H9 (cell line): ENCODE results near the gene SLC16A2. TPM values are rescaled to one million over a fixed set of nuclear protein-coding genes. Genes with fewer than 3 reads are reported as not detected.

Source experiments
- DNase-seq: peaks from one replicate; pipeline ENCODE4 v3.0.0-alpha.2; 2017
- H2AFZ ChIP-seq: one replicate; pipeline ENCODE4 v1.6.1; 2013; ENCODE audit warnings: mild to moderate bottlenecking, low read length, control low read depth, moderate library complexity
- H2AK5ac ChIP-seq: 2 replicates; pipeline ENCODE4 v1.6.1; 2013; ENCODE audit warnings: low read length, control low read depth, mixed read lengths; ENCODE audit not compliant: insufficient read length
- H2BK120ac ChIP-seq: one replicate; pipeline ENCODE4 v1.6.1; 2013; ENCODE audit warnings: low read depth, mild to moderate bottlenecking, low read length, control low read depth, inconsistent platforms; ENCODE audit not compliant: poor library complexity, severe bottlenecking
- H2BK12ac ChIP-seq: 2 replicates; pipeline ENCODE4 v1.6.1; 2013; ENCODE audit warnings: low read length, control low read depth, mixed read lengths, low read depth; ENCODE audit not compliant: insufficient read length
- H2BK15ac ChIP-seq: 2 replicates; pipeline ENCODE4 v1.6.1; 2013; ENCODE audit warnings: low read depth, low read length, control low read depth
- H2BK20ac ChIP-seq: one replicate; pipeline ENCODE4 v1.6.1; 2013; ENCODE audit warnings: low read depth, mild to moderate bottlenecking, low read length, control low read depth, inconsistent platforms; ENCODE audit not compliant: poor library complexity, severe bottlenecking
- H2BK5ac ChIP-seq: 2 replicates; pipeline ENCODE4 v1.6.1; 2013; ENCODE audit warnings: low read length, control low read depth, mixed read lengths; ENCODE audit not compliant: insufficient read length
- H3K14ac ChIP-seq: 2 replicates; pipeline ENCODE4 v1.6.1; 2013; ENCODE audit warnings: low read length, control low read depth; ENCODE audit not compliant: insufficient read depth
- H3K18ac ChIP-seq: 2 replicates; pipeline ENCODE4 v1.6.1; 2013; ENCODE audit warnings: low read depth, mild to moderate bottlenecking, mixed read lengths, low read length, control low read depth; ENCODE audit not compliant: insufficient read length
- H3K23ac ChIP-seq: 2 replicates; pipeline ENCODE4 v1.6.1; 2013; ENCODE audit warnings: low read length, control low read depth, mixed read lengths, low read depth; ENCODE audit not compliant: insufficient read length
- H3K23me2 ChIP-seq: 2 replicates; pipeline ENCODE4 v1.6.1; 2013; ENCODE audit warnings: low read depth, mild to moderate bottlenecking, mixed read lengths, low read length, control low read depth; ENCODE audit not compliant: insufficient read length, poor library complexity, severe bottlenecking
- H3K27ac ChIP-seq: 2 replicates; pipeline ENCODE4 v1.5.1; 2013; ENCODE audit warnings: low read length, control low read depth, mixed read lengths, low read depth; ENCODE audit not compliant: insufficient read length
- H3K27me3 ChIP-seq: 2 replicates; pipeline ENCODE4 v1.6.1; 2013; ENCODE audit warnings: low read length, control low read depth, inconsistent platforms; ENCODE audit not compliant: insufficient read depth
- H3K4ac ChIP-seq: 2 replicates; pipeline ENCODE4 v1.6.1; 2013; ENCODE audit warnings: low read depth, mild to moderate bottlenecking, control low read depth, inconsistent platforms, low read length, moderate library complexity
- H3K4me1 ChIP-seq: 2 replicates; pipeline ENCODE4 v1.6.1; 2013; ENCODE audit warnings: low read length, control low read depth, inconsistent platforms; ENCODE audit not compliant: insufficient read depth
- H3K4me2 ChIP-seq: 2 replicates; pipeline ENCODE4 v1.6.1; 2013; ENCODE audit warnings: low read length, control low read depth, mixed read lengths; ENCODE audit not compliant: insufficient read length, insufficient read depth
- H3K56ac ChIP-seq: 2 replicates; pipeline ENCODE4 v1.6.1; 2013; ENCODE audit warnings: low read depth, mild to moderate bottlenecking, mixed read lengths, low read length, control low read depth; ENCODE audit not compliant: insufficient read length
- H3K79me1 ChIP-seq: 2 replicates; pipeline ENCODE4 v1.6.1; 2013; ENCODE audit warnings: low read depth, mild to moderate bottlenecking, moderate library complexity, low read length, control low read depth, inconsistent platforms; ENCODE audit not compliant: insufficient read depth, poor library complexity, severe bottlenecking
- H3K79me2 ChIP-seq: 2 replicates; pipeline ENCODE4 v1.6.1; 2013; ENCODE audit warnings: low read length, control low read depth, inconsistent platforms; ENCODE audit not compliant: insufficient read depth
- H3K9ac ChIP-seq: 2 replicates; pipeline ENCODE4 v1.6.1; 2013; ENCODE audit warnings: low read length, control low read depth, mixed read lengths; ENCODE audit not compliant: insufficient read length; ENCODE audit errors: extremely low read depth
- H3K9me3 ChIP-seq: one replicate; pipeline ENCODE4 v1.6.1; 2013; ENCODE audit warnings: low read depth, low read length, inconsistent platforms; ENCODE audit not compliant: control insufficient read depth
- H3T11ph ChIP-seq: one replicate; pipeline ENCODE4 v1.6.1; 2013; ENCODE audit warnings: mild to moderate bottlenecking, low read length, control low read depth, inconsistent platforms
- H4K20me1 ChIP-seq: one replicate; pipeline ENCODE4 v1.6.1; 2013; ENCODE audit not compliant: control insufficient read depth, insufficient read length, insufficient read depth
- H4K5ac ChIP-seq: 2 replicates; pipeline ENCODE4 v1.6.1; 2013; ENCODE audit warnings: low read depth, mild to moderate bottlenecking, mixed read lengths, low read length, control low read depth; ENCODE audit not compliant: insufficient read length
- H4K8ac ChIP-seq: replicated peaks from 2 replicates; pipeline ENCODE4 v1.6.1; 2013; ENCODE audit warnings: low read length, control low read depth, mixed read lengths, low read depth; ENCODE audit not compliant: insufficient read length
- H4K91ac ChIP-seq: 2 replicates; pipeline ENCODE4 v1.6.1; 2013; ENCODE audit warnings: low read depth, mild to moderate bottlenecking, moderate library complexity, mixed read lengths, low read length, control low read depth; ENCODE audit not compliant: insufficient read length
- H3K27ac Mint-ChIP-seq, 3 experiments: 2 replicates in 2 of 3; 3 replicates in 1 of 3; pipeline ENCODE4 v1.8.0; 2020 to 2021; ENCODE audit warnings: mixed read lengths in 3 of 3, mild to moderate bottlenecking in 1 of 3, moderate library complexity in 1 of 3
- H3K27me3 Mint-ChIP-seq: 2 replicates; pipeline ENCODE4 v1.8.0; 2021; ENCODE audit warnings: low read depth, mild to moderate bottlenecking, moderate library complexity, mixed read lengths
- H3K36me3 Mint-ChIP-seq, 3 experiments: 2 replicates in 2 of 3; 3 replicates in 1 of 3; pipeline ENCODE4 v1.8.0; 2020 to 2021; ENCODE audit warnings: low read depth in 3 of 3, mixed read lengths in 3 of 3; ENCODE audit not compliant: insufficient read depth in 1 of 3
- H3K4me1 Mint-ChIP-seq, 2 experiments: 2 replicates each; pipeline ENCODE4 v1.8.0; 2020; ENCODE audit warnings: mixed read lengths in 2 of 2
- H3K4me3 Mint-ChIP-seq, 2 experiments: 2 replicates in 1 of 2; 3 replicates in 1 of 2; pipeline ENCODE4 v1.8.0; 2020 to 2021; ENCODE audit warnings: mild to moderate bottlenecking in 2 of 2, mixed read lengths in 2 of 2, moderate library complexity in 1 of 2
- H3K9me3 Mint-ChIP-seq, 2 experiments: 2 replicates in 1 of 2; 3 replicates in 1 of 2; pipeline ENCODE4 v1.8.0; 2020; ENCODE audit warnings: mild to moderate bottlenecking in 2 of 2, mixed read lengths in 2 of 2, moderate library complexity in 1 of 2
- WGBS: extraction: QIAGEN DNeasy Blood & Tissue Kit; methylation state at CpG from one replicate; pipeline ENCODE4 v1.1.7; 2013; ENCODE audit warnings: missing lambda C conversion rate, low lambda C conversion rate, mixed read lengths; ENCODE audit not compliant: insufficient read length; ENCODE audit errors: extremely low coverage; 5-methylcytosine and 5-hydroxymethylcytosine counted together
- total RNA-seq: library from RNA; stranded (reverse); gene quantifications from 2 replicates; pipeline ENCODE4 v1.2.1, GENCODE V29; 2021
- TF ChIP-seq, protein P1 (sequence below): fragments of 200-600 bp; sonication (generic); conservative IDR thresholded peaks from 3 replicates; pipeline ENCODE4 v1.8.0; 2021; ENCODE audit warnings: antibody characterized with exemption, mild to moderate bottlenecking

Gene SLC16A2
- total RNA-seq, 1 experiment from 2014 or later: 17.1 TPM

DNA sequence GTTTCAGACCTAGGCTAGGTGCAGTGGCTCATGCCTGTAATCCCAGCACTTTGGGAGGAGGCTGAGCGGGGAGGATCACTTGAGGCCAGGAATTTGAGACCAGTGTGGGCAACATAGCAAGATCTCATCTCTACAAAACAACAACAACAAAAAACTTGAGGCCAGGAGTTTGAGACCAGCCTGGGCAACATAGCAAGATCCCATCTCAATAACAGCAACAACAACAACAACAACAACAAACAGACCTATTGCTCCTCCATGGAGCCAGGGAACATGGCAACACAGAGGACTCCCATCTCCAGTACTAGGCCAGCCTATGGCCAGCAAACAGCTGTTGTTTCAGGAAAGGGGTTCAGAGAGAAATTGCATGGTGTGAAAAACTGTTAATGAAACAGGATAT lies 43.4 kb downstream of the SLC16A2 start:
- Histone ChIP-seq H2BK5ac (no peak overlapping the region), H3K4ac (no peak overlapping the region), H4K5ac (no peak overlapping the region)

More for the DNA sequence above, 43.4 kb downstream of the SLC16A2 start:
- Histone ChIP-seq H3K79me2 (no peaks in the 10 kb centered on the region), H3K9ac (no peak overlapping the region), H3K56ac (no peak overlapping the region), H2AFZ (no peak overlapping the region), H2AK5ac (no peak overlapping the region), H3K79me1 (no peaks in the 10 kb centered on the region), H3K4me1 (no peaks in the 10 kb centered on the region; the same call in 1 of the 2 replicates), H2BK120ac (no peak overlapping the region), H2BK12ac (no peak overlapping the region), H4K8ac (no peak overlapping the region), H3K23me2 (no peaks in the 10 kb centered on the region), H4K91ac (no peak overlapping the region), H4K20me1 (no peaks in the 10 kb centered on the region), H3K4me2 (no peak overlapping the region), H2BK20ac (no peak overlapping the region), H3K9me3 (peaks cover 8% of the 10 kb centered on the region), H3K23ac (no peak overlapping the region), H2BK15ac (no peak overlapping the region), H3K14ac (no peak overlapping the region), H3T11ph (no peak overlapping the region), H3K27ac (no peak overlapping the region), H3K27me3 (no peaks in the 10 kb centered on the region), H3K18ac (no peak overlapping the region)
- WGBS: no CpG with 5 or more reads among the region's 1 CpG
- Mint-ChIP-seq H3K4me1 (peaks cover 10 to 12% of the 10 kb centered on the region in 2 experiments), H3K9me3 (peaks cover 22 to 40% of the 10 kb centered on the region in 2 experiments), H3K27me3 (peaks cover 3% of the 10 kb centered on the region), H3K4me3 (peak overlapping the region in 1 of 2 experiments; percentile 13; a peak in 1 of 5 replicates), H3K27ac (no peak overlapping the region; a peak in 1 of 7 replicates), H3K36me3 (peaks cover 3 to 6% (median 5%) of the 10 kb centered on the region in 3 experiments; a peak in 5 of 7 replicates)
- TF ChIP-seq, protein P1, sequence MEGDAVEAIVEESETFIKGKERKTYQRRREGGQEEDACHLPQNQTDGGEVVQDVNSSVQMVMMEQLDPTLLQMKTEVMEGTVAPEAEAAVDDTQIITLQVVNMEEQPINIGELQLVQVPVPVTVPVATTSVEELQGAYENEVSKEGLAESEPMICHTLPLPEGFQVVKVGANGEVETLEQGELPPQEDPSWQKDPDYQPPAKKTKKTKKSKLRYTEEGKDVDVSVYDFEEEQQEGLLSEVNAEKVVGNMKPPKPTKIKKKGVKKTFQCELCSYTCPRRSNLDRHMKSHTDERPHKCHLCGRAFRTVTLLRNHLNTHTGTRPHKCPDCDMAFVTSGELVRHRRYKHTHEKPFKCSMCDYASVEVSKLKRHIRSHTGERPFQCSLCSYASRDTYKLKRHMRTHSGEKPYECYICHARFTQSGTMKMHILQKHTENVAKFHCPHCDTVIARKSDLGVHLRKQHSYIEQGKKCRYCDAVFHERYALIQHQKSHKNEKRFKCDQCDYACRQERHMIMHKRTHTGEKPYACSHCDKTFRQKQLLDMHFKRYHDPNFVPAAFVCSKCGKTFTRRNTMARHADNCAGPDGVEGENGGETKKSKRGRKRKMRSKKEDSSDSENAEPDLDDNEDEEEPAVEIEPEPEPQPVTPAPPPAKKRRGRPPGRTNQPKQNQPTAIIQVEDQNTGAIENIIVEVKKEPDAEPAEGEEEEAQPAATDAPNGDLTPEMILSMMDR: no peak
- no peak for DNase-seq
